GM12872 (cell line): ENCODE results near the gene S100A3.

Experiments used
- TF ChIP-seq, protein P1 (sequence below): IDR thresholded peaks from 3 replicates; pipeline ENCODE4 v1.5.1; 2011; ENCODE audit warnings: low read depth, mild to moderate bottlenecking, low read length, moderate library complexity; ENCODE audit not compliant: insufficient read depth

The S100A3 gene

DNA sequence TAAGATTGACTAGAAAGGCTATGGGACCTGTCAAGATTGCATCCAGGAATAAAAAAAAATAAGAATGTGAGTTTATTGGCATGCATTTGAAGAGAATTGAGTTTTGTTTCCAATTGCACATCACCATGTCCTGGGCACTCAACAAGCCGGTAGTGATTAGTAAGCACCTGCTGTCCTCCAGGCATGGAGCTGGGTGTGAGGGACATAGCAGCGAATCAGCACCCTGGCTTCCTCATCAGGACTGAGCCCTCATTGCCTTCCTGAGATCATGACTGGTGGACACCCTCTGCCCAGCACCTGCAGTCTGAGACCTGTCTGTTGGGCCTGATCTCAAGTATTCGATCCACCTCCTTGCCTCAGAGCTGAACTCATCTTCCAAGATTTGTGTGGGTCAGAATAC is 40.0 kb downstream of the S100A3 start:
- TF ChIP-seq, protein P1, sequence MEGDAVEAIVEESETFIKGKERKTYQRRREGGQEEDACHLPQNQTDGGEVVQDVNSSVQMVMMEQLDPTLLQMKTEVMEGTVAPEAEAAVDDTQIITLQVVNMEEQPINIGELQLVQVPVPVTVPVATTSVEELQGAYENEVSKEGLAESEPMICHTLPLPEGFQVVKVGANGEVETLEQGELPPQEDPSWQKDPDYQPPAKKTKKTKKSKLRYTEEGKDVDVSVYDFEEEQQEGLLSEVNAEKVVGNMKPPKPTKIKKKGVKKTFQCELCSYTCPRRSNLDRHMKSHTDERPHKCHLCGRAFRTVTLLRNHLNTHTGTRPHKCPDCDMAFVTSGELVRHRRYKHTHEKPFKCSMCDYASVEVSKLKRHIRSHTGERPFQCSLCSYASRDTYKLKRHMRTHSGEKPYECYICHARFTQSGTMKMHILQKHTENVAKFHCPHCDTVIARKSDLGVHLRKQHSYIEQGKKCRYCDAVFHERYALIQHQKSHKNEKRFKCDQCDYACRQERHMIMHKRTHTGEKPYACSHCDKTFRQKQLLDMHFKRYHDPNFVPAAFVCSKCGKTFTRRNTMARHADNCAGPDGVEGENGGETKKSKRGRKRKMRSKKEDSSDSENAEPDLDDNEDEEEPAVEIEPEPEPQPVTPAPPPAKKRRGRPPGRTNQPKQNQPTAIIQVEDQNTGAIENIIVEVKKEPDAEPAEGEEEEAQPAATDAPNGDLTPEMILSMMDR, result peak; percentile 15; the same call in 1 of the 3 replicates

GRCh38 chr1:153507926-153508583 is 41.0 kb downstream of the S100A3 start:
- TF ChIP-seq, protein P1, result no peak

DNA sequence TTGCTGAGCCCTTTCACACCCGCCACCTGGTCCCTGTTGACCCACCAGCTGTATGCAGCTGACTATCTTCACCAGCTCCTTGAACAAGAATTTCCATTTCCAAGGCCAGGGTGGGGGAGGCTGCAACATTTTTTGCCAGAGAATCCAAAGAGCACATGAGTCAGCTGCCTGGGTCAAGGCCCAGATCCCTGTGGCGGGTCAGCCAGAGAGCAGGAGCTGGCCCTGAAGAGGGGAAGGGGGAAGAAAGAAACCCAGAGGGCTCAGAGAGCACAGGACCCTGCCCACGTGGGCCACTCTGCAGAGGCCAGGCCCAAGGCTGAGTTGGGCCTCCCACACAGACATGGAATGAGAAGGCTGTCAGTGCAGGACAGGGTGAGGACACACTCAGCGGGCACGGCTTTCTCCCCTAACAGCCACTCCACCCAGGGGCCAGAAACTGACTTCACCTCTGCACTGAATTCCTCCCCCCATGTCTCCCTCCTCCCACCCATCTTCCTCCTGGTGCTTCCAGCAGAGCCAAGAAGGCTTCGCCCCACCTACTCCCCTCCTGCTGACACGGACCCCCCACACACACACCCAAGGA is 42.1 kb downstream of the S100A3 start:
- TF ChIP-seq, protein P1, result no peak

DNA sequence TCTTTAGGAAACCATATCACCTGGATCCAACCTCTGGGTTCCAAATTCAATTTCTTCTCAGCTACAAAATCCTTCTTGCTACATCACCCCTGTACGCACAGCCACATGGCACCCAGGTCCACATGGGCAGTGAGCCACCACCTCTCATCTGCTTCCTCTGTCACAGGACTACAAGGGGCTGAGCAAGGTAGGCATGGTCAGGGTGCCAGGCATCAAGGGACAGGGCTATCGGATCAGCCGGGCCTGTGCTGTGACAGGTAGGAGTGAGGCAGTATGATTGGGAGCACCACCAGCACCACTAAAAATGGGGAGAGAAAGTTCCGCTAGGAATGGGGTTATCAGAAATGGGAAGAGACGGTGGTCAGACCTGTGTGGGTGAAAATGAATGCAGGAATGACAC is 42.7 kb downstream of the S100A3 start:
- TF ChIP-seq, protein P1, result no peak

DNA sequence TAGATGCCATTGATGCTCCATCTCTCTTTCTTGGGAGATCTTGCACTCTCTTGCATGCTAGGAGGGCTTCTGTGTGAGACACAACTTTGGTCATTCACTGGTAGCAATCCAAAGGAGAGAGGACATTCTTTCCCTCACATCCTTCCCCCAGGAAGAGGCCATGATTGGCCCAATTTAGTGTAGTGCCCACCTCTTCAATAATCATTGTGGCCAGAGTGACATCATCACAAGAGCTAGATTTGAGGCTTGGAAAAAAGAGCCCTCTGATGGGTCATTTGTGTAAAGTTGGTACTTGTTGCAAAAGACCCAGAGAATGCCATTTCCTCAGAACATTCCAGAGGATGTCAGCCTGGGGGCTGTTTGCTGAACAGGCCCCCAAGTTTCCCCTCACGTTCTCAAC is 43.5 kb downstream of the S100A3 start:
- TF ChIP-seq, protein P1, result no peak

DNA sequence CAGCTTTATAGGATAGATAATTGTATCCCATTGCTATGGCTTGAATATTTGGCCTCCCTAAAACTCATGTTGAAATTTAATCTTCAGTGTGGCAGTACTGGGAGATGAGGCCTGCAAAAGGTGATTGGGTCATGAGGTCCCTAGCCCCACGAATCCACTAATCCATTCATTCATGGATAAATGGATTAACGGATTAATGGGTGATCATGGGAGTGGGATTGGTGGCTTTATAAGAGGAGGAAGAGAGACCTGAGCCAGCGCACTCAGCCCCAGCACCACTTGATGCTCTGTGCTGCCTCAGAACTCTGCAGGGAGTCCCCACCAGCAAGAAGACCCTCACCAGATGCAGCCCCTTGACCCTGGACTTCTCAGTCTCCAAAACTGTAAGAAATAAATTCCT is 45.3 kb downstream of the S100A3 start:
- TF ChIP-seq, protein P1, result no peak

- TF ChIP-seq, protein P1, result no peak
Measured at GRCh38 chr1:153498746-153499145, 50.3 kb downstream of the S100A3 start.
